OCI-LY3 (cell line): ENCODE measurements around the gene KCTD2.

Experiments used
- EZH2phosphoT487 ChIP-seq: fragments of 200-600 bp; shearing (Covaris generic); IDR thresholded peaks from 2 replicates; pipeline ENCODE4 v1.6.1; 2018; ENCODE audit warnings: antibody characterized with exemption, mixed run types, low read depth
- TF ChIP-seq, protein P1 (sequence below): fragments of 200-600, 300-600 bp; sonication (generic); IDR thresholded peaks from 2 replicates; pipeline ENCODE4 v1.5.1; 2014; ENCODE audit warnings: antibody characterized with exemption, low read length, low read depth

DNA sequence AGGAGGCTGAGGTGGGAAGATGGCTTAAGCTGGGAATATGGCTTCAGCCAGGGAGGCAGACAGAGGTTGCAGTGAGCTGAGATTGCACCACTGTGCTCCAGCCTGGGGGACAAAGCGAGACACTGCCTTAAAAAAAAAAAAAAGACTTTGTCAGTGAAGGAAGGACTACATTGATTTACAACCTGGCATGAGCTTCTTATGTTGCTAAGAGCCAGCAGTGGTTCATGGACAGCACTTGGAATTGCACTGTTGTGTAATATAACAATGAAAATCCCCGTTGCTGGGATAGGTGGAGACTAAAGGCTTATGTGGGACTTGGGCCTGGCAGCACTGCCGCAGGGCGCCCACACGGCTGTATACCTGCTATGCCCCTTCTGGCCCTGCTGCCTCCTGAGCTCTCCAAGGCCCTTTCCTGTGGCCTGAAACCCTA, 26.6 kb downstream of the KCTD2 start:
- TF ChIP-seq, protein P1, sequence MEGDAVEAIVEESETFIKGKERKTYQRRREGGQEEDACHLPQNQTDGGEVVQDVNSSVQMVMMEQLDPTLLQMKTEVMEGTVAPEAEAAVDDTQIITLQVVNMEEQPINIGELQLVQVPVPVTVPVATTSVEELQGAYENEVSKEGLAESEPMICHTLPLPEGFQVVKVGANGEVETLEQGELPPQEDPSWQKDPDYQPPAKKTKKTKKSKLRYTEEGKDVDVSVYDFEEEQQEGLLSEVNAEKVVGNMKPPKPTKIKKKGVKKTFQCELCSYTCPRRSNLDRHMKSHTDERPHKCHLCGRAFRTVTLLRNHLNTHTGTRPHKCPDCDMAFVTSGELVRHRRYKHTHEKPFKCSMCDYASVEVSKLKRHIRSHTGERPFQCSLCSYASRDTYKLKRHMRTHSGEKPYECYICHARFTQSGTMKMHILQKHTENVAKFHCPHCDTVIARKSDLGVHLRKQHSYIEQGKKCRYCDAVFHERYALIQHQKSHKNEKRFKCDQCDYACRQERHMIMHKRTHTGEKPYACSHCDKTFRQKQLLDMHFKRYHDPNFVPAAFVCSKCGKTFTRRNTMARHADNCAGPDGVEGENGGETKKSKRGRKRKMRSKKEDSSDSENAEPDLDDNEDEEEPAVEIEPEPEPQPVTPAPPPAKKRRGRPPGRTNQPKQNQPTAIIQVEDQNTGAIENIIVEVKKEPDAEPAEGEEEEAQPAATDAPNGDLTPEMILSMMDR: no peak
- no peak for TF ChIP-seq EZH2phosphoT487
